NB4 (cell line): ENCODE results near the gene GALNT12.

Experiments
- CTCF ChIP-seq: IDR thresholded peaks from one replicate; pipeline ENCODE4 v1.5.1; 2012; ENCODE audit warnings: low read depth, low read length
- MAX ChIP-seq: IDR thresholded peaks from 2 replicates; pipeline ENCODE4 v1.6.1; 2011; ENCODE audit warnings: low read depth, low read length
- POLR2A ChIP-seq: IDR thresholded peaks from 2 replicates; pipeline ENCODE4 v1.6.1; 2011; ENCODE audit warnings: mild to moderate bottlenecking; ENCODE audit not compliant: insufficient read length; ENCODE audit errors: extremely low read depth

- TF ChIP-seq CTCF (no peak), MAX (no peak), POLR2A (no peak)
Measured at GRCh38 chr9:98838868-98839565, 31.5 kb downstream of the GALNT12 start.
